Osteoblast (primary cell): Measurements from ENCODE around the gene SH3BGRL. TPM values are rescaled to one million over a fixed set of nuclear protein-coding genes. Genes with fewer than 3 reads are reported as not detected.

Source experiments
- DNase-seq: peaks from one replicate; pipeline ENCODE4 v3.0.0; 2011; ENCODE audit warnings: low spot score, mixed read lengths; ENCODE audit not compliant: insufficient read length; ENCODE audit errors: missing footprints
- H2AFZ ChIP-seq: 2 replicates; pipeline ENCODE4 v1.6.0; 2011; ENCODE audit warnings: mild to moderate bottlenecking, low read length
- H3K27ac ChIP-seq: 2 replicates; pipeline ENCODE4 v1.5.1; 2011; ENCODE audit warnings: mild to moderate bottlenecking, low read depth, low read length, moderate library complexity
- H3K27me3 ChIP-seq: 2 replicates; pipeline ENCODE4 v1.6.0; 2012; ENCODE audit warnings: mild to moderate bottlenecking, control low read depth, inconsistent platforms, low read length, moderate library complexity; ENCODE audit not compliant: insufficient read depth
- H3K36me3 ChIP-seq: 2 replicates; pipeline ENCODE4 v1.5.1; 2011; ENCODE audit warnings: mild to moderate bottlenecking, low read length, control low read depth, moderate library complexity; ENCODE audit not compliant: insufficient read depth
- H3K4me1 ChIP-seq: 2 replicates; pipeline ENCODE4 v1.5.1; 2011; ENCODE audit warnings: mild to moderate bottlenecking, low read length, control low read depth, moderate library complexity; ENCODE audit not compliant: insufficient read depth
- H3K4me2 ChIP-seq: 2 replicates; pipeline ENCODE4 v1.6.0; 2011; ENCODE audit warnings: mild to moderate bottlenecking, low read length; ENCODE audit not compliant: insufficient read depth
- H3K4me3 ChIP-seq: fragments of 200-600 bp; sonication (generic); 3 replicates; pipeline ENCODE4 v1.5.1; 2012; ENCODE audit warnings: mild to moderate bottlenecking, low read length, inconsistent platforms; ENCODE audit not compliant: insufficient read depth
- H3K79me2 ChIP-seq: 2 replicates; pipeline ENCODE4 v1.6.0; 2012; ENCODE audit warnings: mild to moderate bottlenecking, low read length, control low read depth, inconsistent platforms; ENCODE audit not compliant: insufficient read depth
- H3K9me3 ChIP-seq: 2 replicates; pipeline ENCODE4 v1.5.1; 2011; ENCODE audit warnings: low read depth, low read length, control low read depth
- H4K20me1 ChIP-seq: 2 replicates; pipeline ENCODE4 v1.6.0; 2012; ENCODE audit warnings: mild to moderate bottlenecking, low read length, control low read depth; ENCODE audit not compliant: insufficient read depth
- total RNA-seq: library from RNA; depleted of rRNA; stranded (reverse); fragments of >200 nt; gene quantifications from 2 replicates; pipeline ENCODE4 v1.2.3, GENCODE V29; 2012
- TF ChIP-seq, protein P1 (sequence below): IDR thresholded peaks from 2 replicates; pipeline ENCODE4 v1.5.1; 2011; ENCODE audit warnings: mild to moderate bottlenecking, low read depth, low read length, moderate library complexity; ENCODE audit errors: extremely low read depth

Gene SH3BGRL
- total RNA-seq, 1 donor, result 94.1 TPM

DNA sequence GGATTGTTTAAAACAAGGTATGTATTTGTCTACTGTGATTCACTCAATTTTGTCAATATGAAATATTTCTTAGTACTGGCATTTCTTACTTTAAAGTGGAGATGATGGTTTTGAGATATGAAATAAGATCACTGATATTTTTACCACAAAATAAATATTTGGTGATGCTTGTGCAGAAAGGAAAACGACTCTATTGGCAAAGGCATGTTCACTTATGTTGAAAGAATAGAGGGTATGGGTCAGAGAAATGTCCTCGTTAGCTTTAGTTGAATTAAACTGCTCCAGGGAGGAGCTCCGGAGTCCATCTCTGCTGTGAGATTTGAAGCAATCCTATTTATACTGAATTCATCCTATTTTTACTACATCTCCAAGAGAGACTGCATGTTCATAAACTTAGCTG, 84.2 kb downstream of the SH3BGRL start:
- Histone ChIP-seq H3K27ac (no peak overlapping the region), H3K4me1 (no peaks in the 10 kb centered on the region), H3K9me3 (no peaks in the 10 kb centered on the region), H3K4me3 (no peak overlapping the region), H2AFZ (no peak overlapping the region), H3K4me2 (no peak overlapping the region), H3K36me3 (no peaks in the 10 kb centered on the region), H3K79me2 (no peaks in the 10 kb centered on the region), H4K20me1 (no peaks in the 10 kb centered on the region), H3K27me3 (no peaks in the 10 kb centered on the region)
- no peak for DNase-seq
- TF ChIP-seq, protein P1, sequence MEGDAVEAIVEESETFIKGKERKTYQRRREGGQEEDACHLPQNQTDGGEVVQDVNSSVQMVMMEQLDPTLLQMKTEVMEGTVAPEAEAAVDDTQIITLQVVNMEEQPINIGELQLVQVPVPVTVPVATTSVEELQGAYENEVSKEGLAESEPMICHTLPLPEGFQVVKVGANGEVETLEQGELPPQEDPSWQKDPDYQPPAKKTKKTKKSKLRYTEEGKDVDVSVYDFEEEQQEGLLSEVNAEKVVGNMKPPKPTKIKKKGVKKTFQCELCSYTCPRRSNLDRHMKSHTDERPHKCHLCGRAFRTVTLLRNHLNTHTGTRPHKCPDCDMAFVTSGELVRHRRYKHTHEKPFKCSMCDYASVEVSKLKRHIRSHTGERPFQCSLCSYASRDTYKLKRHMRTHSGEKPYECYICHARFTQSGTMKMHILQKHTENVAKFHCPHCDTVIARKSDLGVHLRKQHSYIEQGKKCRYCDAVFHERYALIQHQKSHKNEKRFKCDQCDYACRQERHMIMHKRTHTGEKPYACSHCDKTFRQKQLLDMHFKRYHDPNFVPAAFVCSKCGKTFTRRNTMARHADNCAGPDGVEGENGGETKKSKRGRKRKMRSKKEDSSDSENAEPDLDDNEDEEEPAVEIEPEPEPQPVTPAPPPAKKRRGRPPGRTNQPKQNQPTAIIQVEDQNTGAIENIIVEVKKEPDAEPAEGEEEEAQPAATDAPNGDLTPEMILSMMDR, result no peak

DNA sequence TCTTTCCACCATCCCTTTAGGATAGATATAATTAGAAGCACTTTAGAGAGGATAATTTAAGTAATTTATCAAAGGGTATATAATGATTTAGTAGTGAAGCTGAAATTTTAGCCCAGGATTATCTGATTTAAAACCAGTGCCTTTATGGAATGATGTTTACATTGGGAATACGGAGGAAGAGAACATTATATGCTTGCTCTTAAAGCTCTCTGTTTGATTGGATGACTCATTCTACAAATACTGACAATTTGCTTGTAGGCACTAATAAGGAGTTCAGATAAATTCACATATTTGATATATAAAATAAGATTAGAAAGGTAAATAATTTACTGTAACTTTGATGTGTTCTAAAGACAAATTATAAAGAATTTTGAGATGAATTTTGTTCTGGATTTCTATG, 84.7 kb downstream of the SH3BGRL start:
- H3K9me3 ChIP-seq, result no peaks in the 10 kb centered on the region
- TF ChIP-seq, protein P1, result no peak
- no peak overlapping the region for H3K4me2 ChIP-seq
- no peaks in the 10 kb centered on the region for H3K27me3 ChIP-seq
- no peak overlapping the region for H3K27ac ChIP-seq
- no peaks in the 10 kb centered on the region for H3K36me3 ChIP-seq
- H4K20me1 ChIP-seq, result no peaks in the 10 kb centered on the region
- no peak overlapping the region for H2AFZ ChIP-seq
- H3K4me1 ChIP-seq, result no peaks in the 10 kb centered on the region
- no peak for DNase-seq
- H3K4me3 ChIP-seq, result no peak overlapping the region
- no peaks in the 10 kb centered on the region for H3K79me2 ChIP-seq

DNA sequence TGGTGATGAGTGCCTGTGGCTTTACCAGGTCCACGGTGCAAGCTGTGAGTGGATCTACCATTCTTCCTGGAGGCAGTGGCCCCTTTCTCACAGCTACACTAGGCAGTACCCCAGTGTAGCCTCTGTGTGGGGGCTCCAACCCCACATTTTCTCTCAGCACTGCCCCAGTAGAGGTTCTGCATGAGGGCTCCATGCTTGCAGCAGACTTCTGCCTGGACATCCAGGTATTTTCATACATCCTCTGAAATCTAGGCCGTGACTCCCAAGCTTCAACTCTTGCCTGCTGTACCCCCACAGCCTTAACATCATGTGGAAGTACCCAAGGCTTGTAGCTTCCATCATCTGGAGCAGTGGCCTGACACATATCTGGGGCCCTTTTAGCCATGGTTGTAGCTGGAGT, 90.1 kb downstream of the SH3BGRL start:
- Histone ChIP-seq H3K36me3 (peaks cover 4% of the 10 kb centered on the region), H3K4me3 (no peak overlapping the region), H3K27me3 (no peaks in the 10 kb centered on the region), H3K4me1 (no peaks in the 10 kb centered on the region), H3K4me2 (no peak overlapping the region), H3K9me3 (peaks cover 7% of the 10 kb centered on the region), H4K20me1 (no peaks in the 10 kb centered on the region), H3K27ac (no peak overlapping the region), H2AFZ (no peak overlapping the region), H3K79me2 (no peaks in the 10 kb centered on the region)
- no peak for DNase-seq
- TF ChIP-seq, protein P1, result no peak

DNA sequence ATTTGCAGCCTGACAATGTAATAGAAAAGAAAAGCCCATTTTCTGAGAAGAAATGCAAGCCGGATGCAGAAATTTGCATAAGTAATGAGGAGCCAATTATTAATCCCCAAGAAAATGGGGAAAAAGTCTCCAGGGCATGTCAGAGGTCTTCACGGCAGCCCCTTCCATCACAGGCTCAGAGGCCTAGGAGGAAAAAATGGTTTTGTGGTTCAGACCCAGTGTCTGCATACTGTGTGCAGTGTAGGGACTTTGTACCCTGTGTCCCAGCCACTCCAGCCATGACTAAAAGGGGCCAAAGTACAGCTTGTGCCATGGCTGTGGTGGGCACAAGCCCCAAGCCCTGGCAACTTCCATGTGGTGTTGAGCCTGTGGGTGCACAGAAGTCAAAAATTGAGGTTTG, 92.2 kb downstream of the SH3BGRL start:
- Histone ChIP-seq H3K4me2 (no peak overlapping the region), H3K79me2 (no peaks in the 10 kb centered on the region), H3K27ac (no peak overlapping the region)

More for the DNA sequence above, 92.2 kb downstream of the SH3BGRL start:
- Histone ChIP-seq H4K20me1 (no peaks in the 10 kb centered on the region), H3K4me1 (no peaks in the 10 kb centered on the region), H3K36me3 (peaks cover 4% of the 10 kb centered on the region), H2AFZ (no peak overlapping the region), H3K27me3 (no peaks in the 10 kb centered on the region), H3K4me3 (no peak overlapping the region), H3K9me3 (peaks cover 7% of the 10 kb centered on the region)
- TF ChIP-seq, protein P1, result no peak
- no peak for DNase-seq
